ENCODE data around the gene FKBP6.
"Not testable (repeated sequence)": the region's sequence is repeated elsewhere in the genome, so short reads cannot be mapped to it uniquely, and the experiment has no call there.

Gene FKBP6, protein sequence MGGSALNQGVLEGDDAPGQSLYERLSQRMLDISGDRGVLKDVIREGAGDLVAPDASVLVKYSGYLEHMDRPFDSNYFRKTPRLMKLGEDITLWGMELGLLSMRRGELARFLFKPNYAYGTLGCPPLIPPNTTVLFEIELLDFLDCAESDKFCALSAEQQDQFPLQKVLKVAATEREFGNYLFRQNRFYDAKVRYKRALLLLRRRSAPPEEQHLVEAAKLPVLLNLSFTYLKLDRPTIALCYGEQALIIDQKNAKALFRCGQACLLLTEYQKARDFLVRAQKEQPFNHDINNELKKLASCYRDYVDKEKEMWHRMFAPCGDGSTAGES

DNA sequence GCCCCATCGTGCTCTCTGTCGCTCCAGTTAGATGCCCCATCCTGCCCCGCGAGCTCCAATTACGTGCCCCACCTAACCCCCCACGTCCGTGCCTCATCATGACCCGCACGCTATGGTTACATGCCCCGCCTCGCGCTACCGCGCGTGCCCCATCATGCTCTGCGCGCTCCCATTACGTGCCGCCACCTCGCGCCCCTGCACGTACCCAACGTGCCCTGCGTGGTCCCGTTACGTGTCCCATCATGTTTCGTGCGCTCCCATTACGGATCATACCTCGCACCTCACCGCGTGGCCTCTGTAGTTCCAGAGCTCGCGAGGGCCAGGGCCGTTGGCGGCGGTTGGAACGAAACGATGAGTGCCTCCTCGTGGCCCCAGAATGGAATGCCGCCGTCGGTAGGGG, at the start of gene FKBP6, which contains the start of gene TRIM50:
FKBP6 (plus strand) TSS at position 240 of the 400 bp plus-strand sequence. CDS start 268 bp downstream, outside the sequence.
TRIM50 (minus strand) TSS at position 161 of the 400 bp plus-strand sequence. CDS start 3,295 bp downstream, outside the sequence.
- not testable (repeated sequence) for DNase-seq

DNA sequence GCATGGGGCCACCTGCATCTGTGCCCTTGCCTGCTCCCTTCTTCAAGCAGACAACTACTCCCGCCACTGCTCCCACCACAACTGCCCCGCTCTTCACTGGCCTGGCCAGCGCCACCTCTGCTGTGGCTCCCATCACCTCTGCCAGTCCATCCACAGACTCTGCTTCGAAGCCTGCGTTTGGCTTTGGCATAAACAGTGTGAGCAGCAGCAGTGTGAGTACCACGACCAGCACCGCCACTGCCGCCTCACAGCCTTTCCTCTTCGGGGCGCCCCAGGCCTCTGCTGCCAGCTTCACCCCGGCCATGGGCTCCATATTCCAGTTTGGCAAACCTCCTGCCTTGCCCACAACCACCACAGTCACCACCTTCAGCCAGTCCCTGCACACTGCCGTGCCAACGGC, 30.7 kb upstream of the FKBP6 start:
- DNase-seq = not testable (repeated sequence)

DNA sequence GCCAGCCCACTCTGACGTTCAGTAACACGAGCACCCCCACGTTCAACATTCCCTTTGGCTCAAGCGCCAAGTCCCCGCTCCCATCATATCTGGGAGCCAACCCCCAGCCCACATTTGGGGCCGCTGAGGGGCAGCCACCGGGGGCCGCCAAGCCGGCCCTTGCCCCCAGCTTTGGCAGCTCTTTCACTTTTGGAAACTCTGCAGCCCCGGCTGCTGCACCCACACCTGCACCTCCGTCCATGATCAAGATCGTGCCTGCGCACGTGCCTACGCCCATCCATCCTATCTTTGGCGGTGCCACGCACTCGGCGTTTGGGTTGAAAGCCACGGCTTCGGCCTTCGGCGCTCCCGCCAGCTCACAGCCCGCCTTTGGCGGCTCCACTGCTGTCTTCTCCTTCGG, 30.3 kb upstream of the FKBP6 start:
- DNase-seq = not testable (repeated sequence)

DNA sequence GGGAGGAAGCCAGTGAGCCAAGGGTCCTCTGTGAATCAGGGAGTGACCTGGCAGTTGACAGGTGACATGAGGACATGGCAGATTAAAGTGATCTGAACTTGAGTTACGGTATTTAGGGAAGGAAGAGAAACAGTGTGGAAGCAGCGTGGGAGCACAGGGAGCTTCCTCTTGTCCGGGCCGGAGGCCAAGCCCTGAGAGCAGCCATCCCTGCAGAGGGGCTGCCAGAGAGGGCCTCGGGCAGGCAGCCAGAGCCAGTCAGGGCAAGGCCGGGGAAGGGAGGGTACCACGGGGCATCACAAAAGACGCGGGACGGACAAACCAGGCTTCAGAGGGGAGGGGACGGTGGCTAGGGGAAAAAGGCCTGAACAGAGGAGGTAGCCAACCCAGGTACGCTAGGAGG, 28.1 kb upstream of the FKBP6 start:
- DNase-seq = not testable (repeated sequence)

DNA sequence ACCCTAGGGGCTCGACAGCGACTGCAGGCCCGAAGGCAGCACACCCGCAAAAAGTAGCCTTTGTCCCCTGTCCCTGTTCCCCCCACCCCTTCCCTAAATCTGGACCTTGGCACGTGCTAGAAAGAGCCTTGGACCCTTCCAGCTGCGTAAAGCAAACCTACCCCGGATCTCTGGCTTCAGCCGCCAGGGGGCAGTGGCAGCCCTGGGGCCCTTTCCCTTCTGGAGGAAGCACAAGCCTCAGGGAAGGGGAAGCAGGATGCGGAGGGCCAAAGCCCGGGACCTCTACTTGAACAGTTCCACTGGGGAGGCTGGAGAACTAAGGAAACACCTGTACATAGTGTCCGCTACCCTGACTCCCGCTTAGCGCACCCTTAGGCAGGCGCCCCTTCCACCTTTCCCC, 26.9 kb upstream of the FKBP6 start:
- DNase-seq = not testable (repeated sequence)

DNA sequence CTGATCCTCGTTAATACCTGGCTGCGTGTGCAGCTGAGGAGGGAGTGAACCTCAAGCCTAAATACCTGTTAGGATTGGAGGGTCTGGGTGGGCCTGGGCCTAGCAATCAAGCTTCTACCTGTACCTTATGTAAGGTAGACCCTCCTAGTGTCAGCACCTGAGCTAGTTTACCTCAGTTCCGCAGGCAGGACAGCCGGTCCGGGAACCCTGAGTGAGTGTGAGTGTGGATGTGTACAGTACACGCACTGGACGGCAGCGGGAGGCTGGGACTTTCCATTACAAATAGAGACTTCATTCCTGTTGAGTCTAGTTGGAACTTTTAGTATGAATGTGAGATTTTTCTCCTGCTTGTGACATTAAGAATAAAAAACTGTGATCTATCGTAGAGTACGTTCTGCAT, 25.1 kb upstream of the FKBP6 start:
- DNase-seq = not testable (repeated sequence)

DNA sequence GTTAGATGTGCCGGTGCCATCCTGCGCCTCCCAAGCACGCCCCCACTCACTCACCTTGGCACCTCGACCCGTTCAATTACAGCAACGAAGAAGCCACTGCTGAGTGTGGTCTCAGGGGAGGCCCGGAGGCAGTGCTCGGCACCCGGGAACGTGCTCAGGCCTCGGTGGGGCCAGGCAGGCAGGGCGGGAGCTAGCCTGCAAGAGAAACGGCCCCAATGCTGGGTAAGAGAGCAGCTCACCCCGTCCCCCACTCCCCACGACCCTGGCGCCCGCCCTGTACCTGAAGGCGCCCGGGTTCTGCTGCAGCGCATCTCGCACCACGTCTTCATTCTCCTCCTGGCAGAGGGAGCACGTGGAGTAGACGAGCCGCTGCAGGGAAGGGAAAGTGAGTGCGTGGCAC, 24.4 kb upstream of the FKBP6 start:
- DNase-seq = no peak

DNA sequence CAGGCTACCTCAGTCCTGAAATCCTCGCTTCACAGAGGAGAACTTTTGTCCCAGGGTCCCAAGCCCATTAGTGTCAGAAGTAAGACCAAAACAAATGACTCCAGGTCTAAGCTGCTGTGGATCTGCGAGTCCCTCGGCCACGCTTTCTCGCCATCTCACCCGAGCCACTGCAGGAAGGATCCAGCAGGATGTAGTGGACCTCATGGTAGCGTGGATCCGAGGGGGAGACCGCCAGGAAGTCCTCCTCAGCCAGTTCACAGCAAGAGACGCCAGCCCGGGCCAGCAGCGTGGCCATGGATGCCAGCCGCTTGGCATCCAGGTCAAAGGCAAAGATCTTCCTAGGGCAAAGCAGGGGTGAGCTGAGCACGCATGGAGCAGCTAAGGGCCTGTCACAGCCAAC, 23.9 kb upstream of the FKBP6 start:
- DNase-seq = no peak

DNA sequence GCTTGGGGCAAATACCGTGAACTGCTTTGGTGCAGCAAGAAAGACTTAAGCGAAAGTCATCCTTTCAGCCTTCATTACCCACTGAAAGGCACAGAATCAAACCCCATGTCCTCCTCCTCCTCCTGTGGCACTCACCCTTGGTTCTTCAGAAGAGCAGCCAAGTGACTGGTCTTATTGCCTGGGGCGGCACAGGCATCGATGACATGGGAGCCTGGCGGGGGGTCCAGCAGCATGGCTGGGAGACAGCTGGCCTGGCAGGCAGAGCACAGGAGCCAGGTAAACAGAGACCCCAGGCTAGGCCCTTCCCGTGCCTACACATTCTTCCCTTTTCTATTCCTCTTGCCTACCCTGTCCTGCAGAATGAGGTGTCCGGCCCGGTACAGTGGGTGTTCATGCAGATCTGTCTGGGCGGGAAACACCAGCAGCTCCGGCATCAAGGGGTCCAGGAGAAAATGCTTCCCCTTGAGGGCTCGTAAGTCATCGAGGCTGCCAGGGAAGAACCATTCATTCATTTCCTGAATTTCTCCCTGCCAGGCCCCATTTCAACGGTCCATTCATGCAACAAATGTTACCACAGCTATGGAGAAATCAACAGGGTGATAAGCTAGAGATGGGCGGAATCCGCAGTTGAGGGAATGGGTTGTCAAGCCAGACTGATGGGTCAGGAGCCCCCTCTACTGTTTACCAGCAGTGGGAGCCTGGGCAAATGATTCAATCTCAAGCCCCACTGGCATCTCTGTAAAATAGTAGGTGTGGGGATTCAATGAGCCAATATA, 23.2 kb upstream of the FKBP6 start:
- DNase-seq = not testable (repeated sequence)

DNA sequence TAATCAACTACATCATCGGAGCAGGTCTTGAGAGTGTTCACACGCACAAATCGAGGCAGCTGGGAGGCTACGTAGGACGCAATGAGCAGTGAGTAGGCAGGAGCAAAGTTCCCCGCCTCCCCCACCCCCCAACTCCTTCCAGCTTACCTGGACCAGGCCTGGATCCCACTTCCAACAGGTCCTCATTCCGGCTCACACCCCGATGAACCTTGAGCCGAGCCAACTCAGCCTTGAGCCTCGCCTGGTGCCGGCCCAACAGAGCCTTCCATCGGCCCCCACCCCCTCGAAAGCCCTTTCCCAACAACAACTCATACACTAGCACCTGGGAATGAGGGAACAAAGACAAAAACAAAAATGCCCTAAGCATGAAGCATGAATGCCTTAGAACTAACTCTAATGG, 20.5 kb upstream of the FKBP6 start:
- no peak for DNase-seq

DNA sequence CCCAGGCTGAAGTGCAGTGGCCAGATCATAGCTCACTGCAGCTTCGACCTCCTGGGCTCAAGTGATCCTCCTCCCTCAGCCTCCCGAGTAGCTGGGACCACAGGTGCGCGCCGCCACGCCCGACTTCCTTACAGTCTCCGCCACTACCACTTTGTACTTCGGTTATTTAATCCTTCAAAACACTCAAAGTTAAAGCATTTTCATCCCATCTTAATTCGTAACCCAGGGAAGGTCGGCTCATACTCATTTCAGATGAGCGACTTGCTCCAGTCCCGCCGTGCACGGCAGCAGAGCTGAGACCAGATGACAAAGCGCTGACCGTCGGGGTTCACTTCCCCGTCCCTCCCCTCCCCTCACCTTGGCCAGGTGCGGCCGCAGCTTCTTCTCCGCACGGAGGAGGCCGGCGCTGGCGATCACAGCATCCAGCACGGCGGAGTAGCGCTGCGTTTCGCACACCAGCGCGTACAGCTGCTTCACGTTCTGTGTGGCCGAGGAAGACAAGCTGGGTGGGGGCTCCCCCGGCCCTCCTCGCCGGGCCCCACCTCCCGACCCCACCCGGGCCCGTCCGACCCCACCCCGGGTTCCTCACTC, 19.8 kb upstream of the FKBP6 start:
- DNase-seq = peak in 4 of 58 donors; percentile 16 to 65 (median 26)

DNA sequence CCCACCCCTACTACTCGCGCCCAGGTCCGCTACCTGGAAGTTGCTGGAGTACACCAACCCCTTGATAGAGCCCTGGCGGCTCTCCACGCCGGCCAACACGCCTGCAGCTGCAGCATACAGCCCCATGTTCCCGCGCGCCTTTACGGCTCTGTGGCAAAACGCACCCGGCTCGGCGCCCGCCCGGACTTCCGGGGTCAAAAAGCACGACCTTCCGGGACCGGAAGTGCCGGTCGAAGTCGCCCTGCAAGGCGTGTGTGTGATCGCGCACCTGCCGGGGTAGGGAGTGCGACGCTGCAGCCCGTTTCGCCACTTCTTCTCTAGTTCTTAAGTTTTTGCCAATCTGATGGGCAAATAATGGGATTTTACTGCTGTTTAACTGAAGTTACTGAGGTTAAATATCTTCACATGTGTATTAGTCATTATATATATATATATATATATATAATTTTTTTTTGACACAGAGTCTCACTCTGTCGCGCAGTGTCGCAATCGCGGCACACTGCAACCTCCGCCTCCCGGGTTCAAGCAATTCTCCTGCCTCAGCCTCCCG, 19.2 kb upstream of the FKBP6 start, which contains the start of gene NSUN5:
NSUN5 (minus strand) TSS at position 162 of the 550 bp plus-strand sequence; CDS start at position 126, 36 bp downstream.
- peak in 57 of 58 donors; percentile 6 to 85 (median 67) for DNase-seq

DNA sequence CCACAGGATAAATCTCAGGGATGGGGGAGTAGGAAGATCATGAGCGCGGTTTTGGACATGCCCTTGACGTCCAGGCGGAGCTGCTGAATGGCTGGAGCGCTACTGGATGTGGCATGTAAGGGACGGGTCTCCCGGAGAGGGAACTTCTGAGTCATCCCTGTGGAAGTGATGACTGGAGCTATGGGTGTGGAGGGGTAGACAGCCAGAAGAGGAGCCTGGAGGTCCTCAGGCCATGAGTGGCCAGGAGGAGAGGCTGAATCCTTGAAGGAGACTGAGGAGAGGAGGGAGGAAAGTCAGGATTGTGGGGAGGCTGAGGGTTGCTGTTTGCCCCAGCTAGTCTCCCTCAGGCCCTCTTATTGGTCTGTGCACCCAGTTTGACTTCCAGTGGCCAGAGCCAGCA, 16.5 kb upstream of the FKBP6 start:
- not testable (repeated sequence) for DNase-seq

DNA sequence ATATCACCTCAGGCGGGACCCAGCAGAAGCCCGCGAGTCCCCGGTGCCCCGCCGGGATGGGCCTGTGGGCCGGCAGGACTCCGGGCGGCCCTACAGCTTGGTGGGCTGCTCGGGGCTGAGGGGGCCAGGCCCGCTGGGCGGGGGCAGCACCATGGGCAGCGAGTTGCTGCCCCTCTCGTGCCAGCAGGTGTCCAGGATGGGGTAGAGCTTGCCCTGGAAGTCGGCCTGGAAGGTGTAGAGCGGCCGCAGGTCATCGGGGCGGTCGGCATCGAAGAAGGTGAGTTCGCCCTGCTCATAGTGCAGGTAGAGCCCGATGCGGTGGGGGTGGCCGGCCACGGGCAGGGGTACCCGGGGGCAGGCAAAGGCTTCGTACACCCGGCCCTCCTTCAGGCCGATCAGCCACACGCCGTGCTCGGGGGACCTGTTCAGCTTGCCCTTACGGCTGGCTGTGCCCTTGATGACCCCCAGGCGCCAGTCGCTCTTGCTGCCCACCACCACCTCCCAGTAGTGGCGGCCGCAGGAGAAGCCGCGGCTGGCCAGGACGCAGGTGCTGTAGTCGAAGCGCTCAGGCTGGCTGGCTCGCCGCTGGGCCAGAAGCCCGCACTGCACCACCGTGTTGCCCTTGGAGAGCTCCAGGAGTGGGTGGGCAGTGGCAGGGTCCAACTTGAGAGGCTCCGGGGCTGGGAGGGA, 15.0 kb upstream of the FKBP6 start:
- DNase-seq = no peak

DNA sequence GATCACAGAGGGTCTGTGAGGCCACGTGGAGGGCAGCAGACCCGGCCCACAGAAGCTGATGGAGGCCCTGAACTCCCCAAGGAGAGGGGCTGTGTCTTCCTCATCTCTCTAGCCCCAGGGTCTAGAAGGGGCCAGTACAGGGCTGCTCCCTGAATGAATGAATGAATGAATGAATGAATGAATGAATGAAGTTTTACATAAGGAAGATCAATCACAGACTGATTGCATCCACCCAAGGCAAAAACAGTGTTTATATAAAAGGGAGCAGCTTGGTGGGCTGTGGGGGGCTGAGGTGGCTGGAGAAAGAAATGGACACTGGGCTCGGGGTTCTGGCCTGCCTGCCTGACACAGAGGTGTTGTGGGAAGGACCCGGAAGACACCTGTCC, 14.4 kb upstream of the FKBP6 start:
- DNase-seq = no peak

DNA sequence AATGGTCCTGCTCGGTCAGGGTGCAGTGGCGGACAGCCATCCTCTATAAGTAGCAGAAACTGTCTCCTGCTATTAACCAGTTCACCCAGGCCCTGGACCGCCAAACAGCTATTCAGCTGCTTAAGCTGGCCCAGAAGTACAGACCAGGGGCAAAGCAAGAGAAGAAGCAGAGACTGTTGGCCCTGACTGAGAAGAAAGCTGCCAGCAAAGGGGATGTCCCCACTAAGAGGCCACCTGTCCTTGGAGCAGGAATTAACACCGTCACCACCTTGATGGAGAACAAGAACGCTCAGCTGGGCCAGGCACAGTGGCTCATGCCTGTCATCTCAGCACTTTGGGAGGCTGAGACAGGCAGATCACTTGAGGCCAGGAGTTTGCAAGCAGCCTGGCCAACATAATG, 13.7 kb upstream of the FKBP6 start:
- DNase-seq = no peak

DNA sequence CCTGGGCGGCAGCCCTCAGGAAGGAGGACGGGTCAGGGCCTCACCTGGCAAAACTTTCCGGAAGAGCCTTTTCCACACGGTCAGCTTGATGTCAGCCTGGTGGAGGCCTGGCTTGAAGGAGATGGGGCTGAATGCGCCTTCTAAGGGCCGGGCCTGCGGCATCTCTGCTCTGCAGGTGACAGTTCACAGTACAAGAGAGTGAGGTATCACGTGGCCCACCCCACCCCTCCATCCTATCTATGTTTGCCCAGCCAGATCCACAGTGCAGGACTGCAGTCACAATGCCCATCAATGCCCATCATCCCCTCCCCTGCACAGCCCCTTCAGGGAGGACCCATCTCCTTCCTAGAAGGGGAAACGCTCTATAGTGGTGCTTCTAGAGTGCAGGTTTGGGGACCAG, 11.4 kb upstream of the FKBP6 start:
- no peak for DNase-seq

DNA sequence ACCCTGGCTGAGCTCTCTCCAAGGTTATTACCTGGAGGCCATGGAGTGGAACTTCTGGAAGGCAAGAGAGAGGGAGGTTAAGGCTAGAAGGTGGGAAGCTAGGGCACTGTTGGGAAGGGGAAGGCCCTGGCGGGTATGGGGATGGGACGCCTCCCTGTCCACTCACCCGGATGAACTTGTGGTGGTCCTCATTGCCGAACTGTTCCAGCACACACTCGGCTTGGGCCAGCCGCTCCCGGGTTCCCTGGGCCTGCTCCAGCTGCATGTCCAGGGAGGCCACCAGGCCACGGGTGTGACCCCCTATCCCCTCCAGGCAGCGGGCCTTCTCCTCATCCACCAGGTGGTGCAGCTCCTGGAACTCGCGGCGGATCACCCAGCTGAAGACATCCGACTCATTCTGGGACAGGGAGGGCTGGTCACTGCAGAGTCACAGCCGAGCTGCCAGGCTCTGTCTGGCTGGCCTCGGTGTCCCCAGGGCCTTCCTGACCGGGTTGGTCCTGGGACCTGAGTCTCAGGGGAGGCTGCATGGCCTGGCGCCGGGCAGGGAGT, 9.2 kb upstream of the FKBP6 start:
- DNase-seq = not testable (repeated sequence)

DNA sequence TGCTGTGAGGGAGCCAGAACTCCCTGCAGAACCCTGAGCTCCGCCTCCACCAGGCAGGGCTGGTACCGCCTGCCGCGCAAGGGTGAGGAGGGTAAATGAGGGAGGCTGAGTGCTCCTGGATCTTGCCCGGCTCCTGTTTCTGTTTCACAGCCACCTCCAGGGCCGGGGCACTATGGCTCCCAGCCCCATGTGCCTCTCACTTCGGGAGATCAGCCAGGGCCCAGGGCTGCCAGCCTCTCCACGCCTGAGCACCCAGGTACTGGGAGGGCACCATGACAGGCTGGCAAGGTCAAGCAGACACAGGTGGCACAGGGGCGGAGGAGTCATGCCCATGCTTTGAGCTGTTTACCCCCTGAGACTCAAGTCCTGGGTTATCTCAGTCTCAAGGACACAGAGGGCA, 8.4 kb upstream of the FKBP6 start:
- DNase-seq = not testable (repeated sequence)

DNA sequence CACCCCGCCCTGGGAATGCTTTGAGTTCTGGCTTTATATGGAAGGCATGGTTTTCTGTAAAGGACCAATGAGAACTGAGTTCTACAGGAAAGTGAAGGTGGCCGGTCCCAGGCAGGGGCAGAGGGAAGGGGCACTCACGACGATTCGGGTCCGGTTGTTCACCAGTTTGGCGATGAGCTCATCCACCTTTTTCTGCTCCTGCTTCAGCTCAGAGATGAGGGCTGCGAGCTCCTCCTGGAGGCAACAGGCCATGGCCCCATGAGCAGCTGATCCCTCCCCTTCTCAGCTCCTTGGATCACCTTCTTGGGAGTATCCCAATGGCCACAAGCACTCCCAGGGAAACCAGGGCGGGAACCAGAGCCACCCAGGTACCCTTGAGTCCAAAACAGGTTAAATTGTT, 8.0 kb upstream of the FKBP6 start:
- not testable (repeated sequence) for DNase-seq

Data from anterior cingulate cortex (tissue), 58 donors.